Measurements from ENCODE around the gene ACTA2.

The ACTA2 gene

GRCh38 chr10:88916986-88917385, 35.6 kb downstream of the ACTA2 start:
- DNase-seq: no peak

DNA sequence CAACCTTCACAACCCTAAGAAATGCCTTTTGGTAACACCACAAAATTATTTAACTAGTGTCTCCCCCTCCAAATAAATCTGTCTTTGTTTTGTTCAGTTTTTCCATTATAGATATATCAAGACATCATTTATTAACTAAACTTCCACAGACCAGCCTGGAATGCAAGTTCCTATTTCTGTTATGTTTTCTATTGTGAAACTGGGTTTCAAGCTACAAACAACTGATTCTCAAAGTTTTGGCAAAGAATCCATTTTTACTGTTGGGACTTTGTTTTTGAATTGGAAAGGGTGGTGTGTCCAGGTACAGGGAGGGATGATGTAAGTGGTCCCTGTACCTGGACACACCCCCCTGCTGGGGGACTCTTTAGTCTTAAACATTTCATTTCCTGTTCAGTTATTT, 36.3 kb downstream of the ACTA2 start:
- no peak for DNase-seq

GRCh38 chr10:88915781-88916180, 36.8 kb downstream of the ACTA2 start:
- DNase-seq: no peak

GRCh38 chr10:88913788-88914187, 38.8 kb downstream of the ACTA2 start:
- no peak for DNase-seq

- no peak for DNase-seq
Observed at GRCh38 chr10:88913127-88913526, 39.4 kb downstream of the ACTA2 start.

GRCh38 chr10:88911851-88912250, 40.7 kb downstream of the ACTA2 start:
- no peak for DNase-seq

DNA sequence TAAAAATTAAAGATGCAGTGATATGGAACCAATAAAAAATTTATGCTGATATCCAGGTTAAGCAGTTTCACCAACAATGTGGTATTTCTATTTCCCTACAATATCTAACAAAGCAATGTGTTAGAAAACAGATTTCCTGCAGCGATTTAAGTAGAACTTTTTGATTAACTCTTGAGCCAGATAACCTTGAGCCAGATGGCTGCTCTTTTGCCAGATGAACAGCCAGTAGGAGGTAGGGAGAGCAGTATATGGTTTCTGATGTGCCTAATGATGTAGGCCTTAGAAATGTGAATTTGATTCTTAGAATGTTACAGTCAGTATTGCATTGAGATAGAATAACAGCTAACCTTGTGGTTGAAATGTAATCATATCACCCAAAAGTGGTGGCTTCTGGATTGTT, 41.5 kb downstream of the ACTA2 start:
- no peak for DNase-seq

- no peak for DNase-seq
Observed at GRCh38 chr10:88908194-88908593, 44.4 kb downstream of the ACTA2 start.

GRCh38 chr10:88906921-88907320, 45.7 kb downstream of the ACTA2 start:
- no peak for DNase-seq

- DNase-seq: no peak
Observed at GRCh38 chr10:88903715-88904114, 48.9 kb downstream of the ACTA2 start.

DNA sequence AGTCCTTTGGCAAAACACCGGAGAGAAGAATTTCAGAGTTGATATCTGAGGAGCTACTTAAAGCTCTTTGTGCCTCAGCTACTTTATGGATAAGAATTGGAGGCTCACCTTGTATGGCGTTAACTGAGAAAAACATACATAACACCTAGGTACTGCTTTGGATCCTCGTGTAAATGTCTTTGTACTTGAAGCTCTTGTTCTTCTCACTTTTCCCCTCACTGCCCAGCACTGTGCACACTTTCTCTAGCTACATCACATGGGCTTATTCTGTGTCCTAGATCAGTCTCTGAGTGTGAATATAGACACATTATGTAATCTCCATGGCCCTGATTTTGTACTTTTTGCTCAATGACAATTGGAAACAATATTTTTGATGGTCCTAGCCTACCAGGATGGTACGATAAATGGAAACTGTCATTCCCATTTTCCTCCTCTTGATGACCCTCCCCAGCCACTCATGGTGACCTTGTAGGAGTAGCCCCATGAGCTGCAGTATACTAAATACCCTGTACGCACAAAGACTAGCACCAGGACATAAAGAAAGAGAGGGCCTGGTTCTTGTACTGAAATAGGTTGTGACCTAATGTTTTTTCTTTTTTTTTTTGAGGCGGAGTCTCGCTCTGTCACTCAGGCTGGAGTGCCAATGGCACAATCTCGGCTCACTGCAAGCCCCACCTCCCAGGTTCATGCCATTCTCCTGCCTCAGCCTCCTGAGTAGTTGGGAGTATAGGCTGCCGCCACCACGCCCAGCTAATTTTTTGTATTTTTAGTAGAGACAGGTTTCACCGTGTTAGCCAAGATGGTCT, 50.4 kb downstream of the ACTA2 start:
- DNase-seq: no peak

DNA sequence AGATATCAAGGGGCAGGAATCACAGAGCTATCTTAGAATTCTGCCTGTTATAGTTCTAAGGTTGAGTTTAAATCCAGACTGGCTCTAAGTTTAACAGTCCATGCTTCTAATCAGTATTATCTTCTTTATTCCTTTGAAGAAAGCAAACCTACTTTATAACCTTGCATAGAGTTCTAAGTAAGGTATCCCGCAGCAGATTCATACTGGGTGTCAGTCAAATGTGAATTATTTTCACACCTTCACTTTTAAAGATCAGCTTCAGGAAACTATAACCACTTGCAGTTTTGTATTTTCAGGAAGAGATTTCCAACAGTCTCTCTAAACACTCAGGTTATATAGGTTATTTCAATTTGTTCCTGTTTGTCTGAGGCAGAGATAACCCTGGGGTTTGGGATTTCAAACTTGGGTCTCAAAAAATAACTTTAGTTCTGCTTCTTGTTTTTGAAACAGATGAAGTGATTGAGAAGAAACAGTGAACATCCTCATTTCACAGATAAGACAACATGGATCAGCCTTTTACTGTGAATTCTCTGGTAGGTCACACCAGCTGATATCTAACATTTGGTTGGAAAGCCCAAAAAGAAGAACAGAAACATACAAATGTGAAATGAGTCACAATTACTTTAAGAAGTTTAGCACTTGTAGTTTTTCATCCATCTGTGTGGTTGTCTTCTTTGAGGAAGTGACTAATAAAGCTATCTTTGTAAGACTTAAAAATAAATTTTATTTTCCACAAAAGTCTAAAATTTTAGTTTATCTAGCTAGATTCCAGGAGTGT, 51.2 kb downstream of the ACTA2 start:
- no peak for DNase-seq

DNA sequence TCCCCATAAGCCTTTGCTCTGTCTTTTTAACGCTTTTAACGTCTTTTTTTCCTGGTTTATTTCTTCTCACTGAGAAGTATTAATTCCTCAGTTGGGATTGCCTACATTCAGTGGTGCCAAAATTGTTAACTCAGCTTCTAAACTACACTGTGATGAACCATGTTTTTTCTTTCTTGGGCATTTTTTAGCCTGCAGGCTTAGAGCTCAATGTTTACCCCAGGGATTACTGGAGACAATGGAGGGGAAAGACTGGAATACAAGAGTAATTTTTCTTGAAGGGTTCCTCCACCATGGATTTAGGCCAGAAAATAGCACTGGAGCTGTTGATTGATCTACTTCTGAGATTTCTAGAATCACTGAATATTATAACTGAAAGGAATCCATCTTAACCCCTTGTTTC, 52.7 kb downstream of the ACTA2 start:
- no peak for DNase-seq

- no peak for DNase-seq
Observed at GRCh38 chr10:88898727-88899126, 53.8 kb downstream of the ACTA2 start.

DNA sequence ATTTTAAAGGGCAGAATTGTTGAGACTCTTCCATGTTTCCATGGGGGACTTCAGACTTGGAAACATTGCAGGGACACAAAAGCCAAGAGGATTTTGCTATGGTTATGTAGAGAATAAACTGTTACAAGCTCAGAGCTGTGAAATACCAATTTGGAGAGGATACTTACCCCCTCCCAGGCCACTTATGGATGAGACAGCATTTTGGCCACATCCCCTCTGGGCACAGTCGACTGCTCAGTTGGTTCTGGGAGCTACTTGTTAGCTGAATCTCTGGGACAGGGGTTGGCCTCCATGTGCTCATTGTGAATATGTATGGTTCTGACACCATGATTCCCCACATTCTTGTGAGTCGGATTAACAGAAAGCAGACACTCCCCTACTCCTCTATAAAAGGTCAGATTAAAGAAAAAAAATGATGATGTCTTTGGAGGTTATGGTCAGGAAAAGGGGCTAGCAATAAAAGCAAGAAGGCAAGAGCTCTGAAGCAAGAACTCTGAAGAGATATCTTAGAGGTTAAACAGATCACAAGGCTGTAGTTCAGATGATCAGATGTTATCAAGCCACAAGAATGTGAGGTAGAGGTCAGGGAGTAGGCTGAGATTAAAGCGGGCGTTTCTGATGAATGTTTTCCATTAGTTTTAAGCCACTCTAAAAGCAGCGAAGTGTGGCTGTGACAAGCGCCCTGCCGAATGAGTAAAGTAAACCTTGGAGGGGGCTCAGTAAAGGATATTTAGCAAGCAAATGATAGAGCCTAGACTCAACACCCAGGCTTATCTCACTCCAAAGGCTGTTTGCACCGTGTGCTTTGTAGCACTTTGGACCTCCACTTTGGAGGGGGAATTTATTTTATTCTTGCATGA, 55.3 kb downstream of the ACTA2 start:
- DNase-seq: no peak

DNA sequence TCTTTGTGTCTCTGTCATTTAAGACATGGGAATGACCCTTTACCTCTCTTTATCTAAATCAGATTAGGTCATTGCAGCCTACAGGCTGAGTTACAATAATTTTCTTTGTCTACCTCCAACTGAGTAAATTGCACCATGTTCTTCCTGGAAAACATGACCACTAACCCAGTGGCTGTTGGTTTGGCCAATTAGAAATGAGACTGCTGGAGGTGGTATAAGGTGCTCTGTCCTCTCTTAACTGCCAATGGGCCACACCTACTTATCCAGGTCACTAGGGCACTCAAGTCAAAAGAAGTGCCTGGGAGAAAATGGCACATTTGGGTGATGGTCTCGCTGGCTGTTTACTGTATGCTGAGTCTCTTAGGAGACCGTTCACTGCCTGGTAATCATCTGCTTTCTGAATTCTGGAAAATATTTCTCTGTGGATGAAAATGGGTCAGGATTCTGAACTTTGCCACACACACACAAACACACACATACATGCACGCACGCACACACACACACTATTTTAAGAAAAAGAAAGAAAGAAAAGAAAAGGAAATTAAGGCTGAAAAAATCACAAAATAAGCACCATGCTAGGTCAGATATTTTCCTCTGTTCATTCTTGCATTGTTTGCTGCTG, 56.1 kb downstream of the ACTA2 start:
- no peak for DNase-seq

- DNase-seq: no peak
Observed at GRCh38 chr10:88895250-88895649, 57.3 kb downstream of the ACTA2 start.

GRCh38 chr10:88893611-88894010, 59.0 kb downstream of the ACTA2 start:
- no peak for DNase-seq

DNA sequence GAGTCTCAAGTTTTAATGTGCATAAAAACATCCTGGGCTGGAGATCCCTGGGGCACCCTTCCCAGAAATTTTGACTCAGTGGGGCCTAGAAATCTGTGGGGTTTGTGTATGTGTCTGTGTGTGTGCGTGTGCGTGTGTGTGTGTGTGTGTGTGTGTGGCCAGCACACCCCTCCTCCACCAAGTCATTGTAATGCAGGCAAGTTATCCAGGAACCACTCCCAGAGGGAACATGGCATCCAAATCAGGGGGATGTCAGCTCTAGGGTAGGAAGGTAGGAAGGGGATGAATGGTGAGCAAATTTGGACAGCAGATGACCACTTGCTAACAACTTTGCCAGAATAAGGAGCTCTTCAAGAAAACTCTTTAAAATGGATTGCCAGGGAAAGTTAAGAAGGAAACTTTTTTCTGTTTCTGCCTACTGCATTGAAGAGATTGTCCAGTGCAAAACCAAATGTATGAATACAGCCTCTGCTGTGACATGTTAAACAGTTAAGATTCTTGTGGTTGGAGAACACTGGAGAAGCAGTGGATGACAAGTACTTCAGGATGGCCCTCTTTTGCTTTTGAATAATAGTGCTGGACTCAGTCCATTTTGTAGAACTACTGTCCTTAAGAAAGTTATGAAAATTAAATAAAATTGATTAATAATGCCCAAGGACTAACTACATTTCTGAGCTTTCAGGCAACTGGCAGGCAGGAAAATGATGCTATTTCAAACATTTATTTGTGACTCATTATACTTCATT, 60.2 kb downstream of the ACTA2 start:
- DNase-seq: no peak

GRCh38 chr10:88890681-88891381, 61.7 kb downstream of the ACTA2 start:
- DNase-seq: no peak

DNA sequence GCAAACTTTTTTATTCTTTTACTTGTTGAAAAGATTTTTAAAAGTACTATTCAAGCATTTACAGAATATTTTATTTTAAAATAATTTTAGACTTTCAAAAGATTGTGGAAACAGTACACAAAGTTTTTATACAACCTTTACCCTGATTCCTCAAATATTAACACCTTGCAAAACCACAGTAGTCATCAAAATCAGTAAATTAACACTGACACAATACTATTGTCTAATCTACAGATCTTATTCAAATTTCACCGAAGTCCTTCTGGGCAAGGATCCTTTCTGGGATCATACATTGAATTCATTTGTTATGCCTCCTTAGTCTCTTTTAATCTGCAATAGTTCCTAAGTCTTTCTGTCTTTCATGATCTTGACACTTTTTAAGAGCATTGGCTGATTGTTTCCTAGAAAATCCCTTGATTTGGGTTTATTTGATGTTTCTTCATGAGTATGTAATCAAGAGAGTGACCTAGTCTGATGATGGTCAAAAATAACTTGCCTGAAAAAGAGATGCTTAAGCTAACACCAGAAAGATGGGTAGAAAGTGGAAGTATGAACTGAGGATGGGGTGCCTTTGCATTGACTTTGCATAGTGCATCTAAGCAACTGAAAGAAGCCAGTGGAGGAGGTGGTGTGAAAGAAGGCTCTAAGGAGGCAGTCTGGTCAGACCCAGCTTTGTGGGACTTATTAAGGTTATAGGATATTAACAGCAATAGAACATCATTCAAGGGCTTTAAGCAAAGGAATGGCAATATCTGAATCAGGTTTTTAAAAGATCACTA, 62.8 kb downstream of the ACTA2 start:
- no peak for DNase-seq
